ENCODE data around the gene ARHGAP23.

Gene ARHGAP23

DNA sequence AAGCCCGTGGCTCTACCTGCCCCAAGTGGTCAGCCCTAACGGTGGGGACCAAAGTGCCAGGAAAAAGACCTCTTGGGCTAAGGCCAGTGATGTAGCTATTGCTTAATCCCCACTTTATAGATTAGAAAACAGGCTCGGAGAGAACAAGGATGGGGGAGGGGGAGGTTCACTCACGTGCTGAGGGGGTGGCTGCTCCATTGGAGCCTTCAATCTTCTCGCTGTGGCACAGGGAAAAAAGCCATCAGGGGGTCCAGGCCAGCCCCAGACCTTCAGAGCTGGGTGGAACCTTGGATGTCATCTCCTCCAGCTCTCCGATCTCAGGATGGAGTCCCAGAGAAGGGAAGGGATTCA lies 131.6 kb downstream of the ARHGAP23 start:
- peaks cover 0 to 36% of the 10 kb centered on the region in 2 donors for H3K4me1 ChIP-seq (ENCODE audit: control insufficient read depth in 1 of 2, insufficient read depth in 2 of 2, low read length in 2 of 2)
- H3K27ac ChIP-seq (ENCODE audit: low read length) = no peak overlapping the region
- H3K36me3 ChIP-seq (ENCODE audit: control insufficient read depth in 1 of 2, insufficient read depth in 2 of 2, low read length in 2 of 2) = no peaks in the 10 kb centered on the region
- H3K27me3 ChIP-seq (ENCODE audit: low read depth, low read length) = peaks cover 46% of the 10 kb centered on the region
- no peaks in the 10 kb centered on the region for H3K9me3 ChIP-seq (ENCODE audit: control insufficient read depth in 1 of 2, low read length in 2 of 2)
- peak overlapping the region in 1 of 2 donors; percentile 26 for H3K4me3 ChIP-seq (ENCODE audit: low read depth in 1 of 2, low read length in 2 of 2)

DNA sequence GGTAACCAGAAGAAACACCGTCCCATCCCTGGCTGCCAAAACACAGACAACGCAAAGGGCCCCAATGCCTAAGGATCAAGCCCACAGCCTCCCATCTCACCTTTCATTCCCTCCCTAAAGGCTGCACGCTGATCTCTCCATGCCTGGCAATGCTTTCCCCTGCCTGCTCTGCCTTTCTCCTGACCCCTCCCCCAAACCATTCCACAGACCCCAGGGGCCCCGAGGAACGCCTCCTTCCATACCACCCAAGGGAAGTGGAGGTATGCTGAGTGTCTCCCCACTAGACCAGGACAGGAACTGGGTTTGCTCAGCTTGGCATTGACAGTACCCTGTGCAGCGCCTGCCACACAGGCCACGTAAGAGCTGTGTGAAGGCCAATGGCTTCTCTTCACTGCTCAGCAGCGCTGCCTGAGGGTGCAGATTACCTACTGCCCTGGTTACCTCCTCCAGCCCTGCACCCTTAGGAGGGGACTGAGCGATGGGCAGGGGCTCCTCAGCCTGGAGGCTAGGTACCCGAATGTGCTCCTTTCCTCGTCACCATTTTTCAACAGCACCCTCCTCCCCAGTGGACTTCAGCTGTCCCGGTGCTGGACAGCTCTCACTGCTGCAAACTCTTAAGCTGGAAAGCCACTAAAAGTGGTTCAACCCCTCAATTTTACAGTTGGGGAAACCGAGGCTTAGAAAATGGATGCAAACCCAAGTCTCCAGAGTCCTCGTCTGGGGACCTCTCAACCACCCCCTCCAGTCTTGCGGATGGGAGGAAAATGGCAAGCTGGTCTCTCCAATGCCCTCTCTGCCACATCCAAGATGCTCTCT lies 132.4 kb downstream of the ARHGAP23 start:
- Histone ChIP-seq H3K4me3 (ENCODE audit: low read depth in 1 of 2, low read length in 2 of 2) (no peak overlapping the region), H3K27ac (ENCODE audit: low read length) (no peak overlapping the region), H3K27me3 (ENCODE audit: low read depth, low read length) (peaks cover 52% of the 10 kb centered on the region), H3K9me3 (ENCODE audit: control insufficient read depth in 1 of 2, low read length in 2 of 2) (no peaks in the 10 kb centered on the region), H3K4me1 (ENCODE audit: control insufficient read depth in 1 of 2, insufficient read depth in 2 of 2, low read length in 2 of 2) (peaks cover 0 to 36% of the 10 kb centered on the region in 2 donors), H3K36me3 (ENCODE audit: control insufficient read depth in 1 of 2, insufficient read depth in 2 of 2, low read length in 2 of 2) (no peaks in the 10 kb centered on the region)

DNA sequence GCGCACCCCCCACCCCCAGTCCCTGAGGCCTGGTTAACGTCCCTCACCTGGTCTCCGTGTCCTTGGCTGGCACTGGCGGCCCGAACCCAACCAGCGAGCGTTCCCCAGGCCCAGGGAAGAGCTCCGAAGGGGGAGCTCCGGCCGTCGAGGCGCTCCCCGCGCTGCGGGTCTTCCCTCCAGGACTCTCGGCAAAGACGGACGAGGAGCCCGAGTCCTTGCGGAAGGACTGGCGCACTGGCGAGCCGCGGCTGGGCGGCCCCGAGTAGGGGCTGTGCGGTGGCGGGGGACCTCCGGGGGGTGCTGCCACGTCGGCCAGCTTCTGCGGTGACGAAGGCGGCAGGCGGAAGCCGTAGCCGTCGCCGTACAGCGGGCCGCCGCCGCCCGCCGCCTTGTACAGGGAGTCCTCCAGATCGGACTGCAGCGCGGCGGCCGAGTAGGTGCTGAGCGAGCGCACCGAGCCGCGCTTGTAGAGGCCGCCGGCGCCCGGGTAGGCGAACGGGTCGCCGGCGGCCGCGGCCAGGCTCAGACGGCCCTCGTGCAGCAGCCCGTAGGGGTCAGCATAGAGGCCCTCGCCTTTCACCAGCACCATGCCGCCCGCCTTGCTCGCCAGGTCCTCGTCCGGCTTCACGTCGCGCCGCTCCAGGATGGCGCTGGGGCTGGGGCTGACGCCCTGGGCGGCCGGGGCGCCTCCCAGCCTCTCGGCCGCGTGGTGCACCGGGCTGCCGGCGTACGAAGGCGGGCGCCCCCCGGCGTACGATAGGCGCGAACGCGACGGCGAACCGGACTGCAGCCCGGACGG lies 133.4 kb downstream of the ARHGAP23 start:
- Histone ChIP-seq H3K27me3 (ENCODE audit: low read depth, low read length) (peaks cover 61% of the 10 kb centered on the region), H3K9me3 (ENCODE audit: control insufficient read depth in 1 of 2, low read length in 2 of 2) (no peaks in the 10 kb centered on the region), H3K4me1 (ENCODE audit: control insufficient read depth in 1 of 2, insufficient read depth in 2 of 2, low read length in 2 of 2) (peaks cover 0 to 36% of the 10 kb centered on the region in 2 donors), H3K27ac (ENCODE audit: low read length) (no peak overlapping the region), H3K4me3 (ENCODE audit: low read depth in 1 of 2, low read length in 2 of 2) (no peak overlapping the region), H3K36me3 (ENCODE audit: control insufficient read depth in 1 of 2, insufficient read depth in 2 of 2, low read length in 2 of 2) (no peaks in the 10 kb centered on the region)
